IMR-90 (cell line): ENCODE results near the gene PLEKHG7. TPM values are rescaled to one million over a fixed set of nuclear protein-coding genes. Genes with fewer than 3 reads are reported as not detected.

Source experiments
- ATAC-seq: fragments of 200-7000 bp; cut with Tn5 transposase; 2 replicates; pipeline ENCODE4 v1.9.1; 2020; ENCODE audit warnings: low read depth, mild to moderate bottlenecking, moderate library complexity
- BruUV-seq: library from RNA; stranded (reverse); fragments of 400-500 nt; replicated peaks from 2 replicates; lab custom pipeline; 2021; lab: Mats Ljungman, UMichigan
- CTCF ChIA-PET: fragments of 300-600 bp; formaldehyde crosslinking; extraction: SDS; loops from one replicate; lab custom pipeline; 2021; ENCODE audit warnings: antibody characterized with exemption; lab: Yijun Ruan, JAX
- POLR2A ChIA-PET: fragments of 300-600 bp; sonication (Branson Sonifier 250); formaldehyde crosslinking; loops from one replicate; lab custom pipeline; 2022; ENCODE audit warnings: antibody characterized with exemption; ENCODE audit not compliant: unreplicated experiment; lab: Charles Lee
- DNase-seq: peaks from one replicate; pipeline ENCODE4 v3.0.0; 2013
- H2AFZ ChIP-seq: replicated peaks from 2 replicates; pipeline ENCODE3; 2013; ENCODE audit warnings: low read length, mild to moderate bottlenecking; ENCODE audit not compliant: poor library complexity
- H2AK5ac ChIP-seq: 2 replicates; pipeline ENCODE4 v1.6.1; 2013; ENCODE audit warnings: low read depth, low read length, inconsistent platforms
- H2AK9ac ChIP-seq: replicated peaks from 2 replicates; pipeline ENCODE3; 2013; ENCODE audit warnings: mild to moderate bottlenecking, low read depth, low read length, moderate library complexity; ENCODE audit not compliant: poor library complexity
- H2BK120ac ChIP-seq: 2 replicates; pipeline ENCODE4 v1.6.1; 2013; ENCODE audit warnings: low read depth, low read length, inconsistent platforms
- H2BK15ac ChIP-seq: 3 replicates; pipeline ENCODE4 v1.6.1; 2013; ENCODE audit warnings: low read depth, low read length, inconsistent platforms
- H2BK20ac ChIP-seq: 2 replicates; pipeline ENCODE4 v1.6.1; 2013; ENCODE audit warnings: low read depth, mild to moderate bottlenecking, inconsistent platforms, low read length, moderate library complexity
- H2BK5ac ChIP-seq: 2 replicates; pipeline ENCODE4 v1.6.1; 2013; ENCODE audit warnings: mild to moderate bottlenecking, low read depth, low read length, inconsistent platforms; ENCODE audit not compliant: poor library complexity, severe bottlenecking
- H3K14ac ChIP-seq: replicated peaks from 2 replicates; pipeline ENCODE4 v1.6.1; 2013; ENCODE audit warnings: low read depth, low read length, inconsistent platforms
- H3K18ac ChIP-seq: 2 replicates; pipeline ENCODE4 v1.6.1; 2013; ENCODE audit warnings: low read depth, low read length, control low read depth
- H3K23ac ChIP-seq: 2 replicates; pipeline ENCODE4 v1.6.1; 2013; ENCODE audit warnings: low read depth, low read length, inconsistent platforms
- H3K27ac ChIP-seq: 2 replicates; pipeline ENCODE4 v1.5.1; 2013; ENCODE audit warnings: mild to moderate bottlenecking, control low read depth, low read length; ENCODE audit not compliant: insufficient read depth
- H3K27me3 ChIP-seq: 2 replicates; pipeline ENCODE4 v1.6.1; 2013; ENCODE audit warnings: low read length; ENCODE audit not compliant: control insufficient read depth, insufficient read depth
- H3K36me3 ChIP-seq: 2 replicates; pipeline ENCODE4 v1.6.1; 2013; ENCODE audit warnings: low read length, mixed read lengths; ENCODE audit not compliant: control insufficient read depth, insufficient read depth
- H3K4ac ChIP-seq: 2 replicates; pipeline ENCODE4 v1.6.1; 2013; ENCODE audit warnings: low read depth, low read length, inconsistent platforms
- H3K4me1 ChIP-seq: 2 replicates; pipeline ENCODE4 v1.6.1; 2013; ENCODE audit warnings: low read length, mixed read lengths; ENCODE audit not compliant: control insufficient read depth, insufficient read depth
- H3K4me2 ChIP-seq: 2 replicates; pipeline ENCODE4 v1.6.1; 2013; ENCODE audit warnings: low read depth, mild to moderate bottlenecking, control low read depth, low read length, moderate library complexity
- H3K4me3 ChIP-seq: 2 replicates; pipeline ENCODE4 v1.5.1; 2013; ENCODE audit warnings: low read depth, mild to moderate bottlenecking, control low read depth, low read length, moderate library complexity; ENCODE audit not compliant: insufficient read depth
- H3K56ac ChIP-seq: 2 replicates; pipeline ENCODE4 v1.6.1; 2013; ENCODE audit warnings: low read length, inconsistent platforms; ENCODE audit not compliant: insufficient read depth; ENCODE audit errors: extremely low read depth
- H3K79me1 ChIP-seq, 2 experiments: 2 replicates each; pipeline ENCODE4 v1.6.1; 2013; ENCODE audit warnings: low read length in 2 of 2, inconsistent platforms in 1 of 2, low read depth in 1 of 2
- H3K9ac ChIP-seq: 2 replicates; pipeline ENCODE4 v1.6.1; 2013; ENCODE audit warnings: low read depth, low read length, control low read depth
- H3K9me1 ChIP-seq: 2 replicates; pipeline ENCODE4 v1.6.1; 2013; ENCODE audit warnings: low read length, inconsistent platforms; ENCODE audit not compliant: insufficient read depth
- H3K9me3 ChIP-seq: 2 replicates; pipeline ENCODE4 v1.6.1; 2013; ENCODE audit warnings: low read length; ENCODE audit not compliant: control insufficient read depth, insufficient read depth
- H4K20me1 ChIP-seq: 2 replicates; pipeline ENCODE4 v1.6.1; 2013; ENCODE audit warnings: low read length, inconsistent platforms; ENCODE audit not compliant: insufficient read depth
- H4K5ac ChIP-seq: 2 replicates; pipeline ENCODE4 v1.6.1; 2013; ENCODE audit warnings: mild to moderate bottlenecking, low read depth, low read length, control low read depth
- H4K8ac ChIP-seq, 2 experiments: 2 replicates each; pipeline ENCODE4 v1.6.1; 2013; ENCODE audit warnings: low read depth in 2 of 2, low read length in 2 of 2, control low read depth in 1 of 2, inconsistent platforms in 1 of 2
- H4K91ac ChIP-seq: 2 replicates; pipeline ENCODE4 v1.6.1; 2013; ENCODE audit warnings: low read depth, low read length, inconsistent platforms; ENCODE audit not compliant: insufficient read depth
- ELK1 ChIP-seq: fragments of 150-350 bp; IDR thresholded peaks from 2 replicates; pipeline ENCODE4 v1.6.1; 2016; ENCODE audit warnings: low read depth, mild to moderate bottlenecking, low read length, moderate library complexity, borderline replicate concordance
- MAFK ChIP-seq: IDR thresholded peaks from 2 replicates; pipeline ENCODE4 v1.6.1; 2012; ENCODE audit warnings: low read depth, low read length, improper control_type of control experiment
- dilution Hi-C: fragments of 300-500 bp; cut with HindIII; formaldehyde crosslinking; loops from one replicate; pipeline ENCODE4 v1.14.3; 2018; ENCODE audit warnings: low sequenced_read_pairs; ENCODE audit not compliant: unreplicated experiment
- in situ Hi-C: fragments of 300-500 bp; cut with MboI; formaldehyde crosslinking; loops from 3 replicates; pipeline ENCODE4 v1.14.3; 2019; ENCODE audit warnings: low sequenced_read_pairs, inconsistent platforms, mixed read lengths
- intact Hi-C: fragments of 100-400 bp; cut with micrococcal nuclease; formaldehyde crosslinking; loops from 2 replicates; pipeline ENCODE4 v1.10.0; 2022
- polyA plus RNA-seq, 3 experiments: library from polyadenylated mRNA; depleted of rRNA; stranded (reverse); fragments of >200 nt; gene quantifications; 2 replicates each; pipeline ENCODE4 v1.2.3, GENCODE V29; 2012; ENCODE audit warnings: low replicate concordance in 1 of 3
- total RNA-seq: library from RNA; depleted of rRNA; stranded (reverse); fragments of >200 nt; gene quantifications from 2 replicates; pipeline ENCODE4 v1.2.3, GENCODE V29; 2012

Gene PLEKHG7
- total and polyA plus RNA-seq, 2 of the 4 experiments (the other 2 are of a cell fraction), result not detected

- no peak overlapping the region for H3K27ac ChIP-seq
- no peak overlapping the region for H2AK5ac ChIP-seq
- H3K9me3 ChIP-seq, result 0 out of 2 replicates have a peak, but pooled peaks cover 2% of the 10 kb centered on the region
- H3K18ac ChIP-seq, result no peak overlapping the region
- H2AK9ac ChIP-seq, result no peak overlapping the region
- no peak overlapping the region for H3K23ac ChIP-seq
- H2BK20ac ChIP-seq, result no peak overlapping the region
- no peak overlapping the region for H3K4me3 ChIP-seq
- no peaks in the 10 kb centered on the region for H3K27me3 ChIP-seq
- H3K4me1 ChIP-seq, result no peaks in the 10 kb centered on the region
- in situ Hi-C loops, result no loop called here
- dilution Hi-C loops, result no loop called here
- H4K20me1 ChIP-seq, result no peaks in the 10 kb centered on the region
- TF ChIP-seq ELK1, result no peak
- TF ChIP-seq MAFK, result peak; percentile 86
- DNase-seq (no peak), ATAC-seq (no peak)
- H3K9ac ChIP-seq, result no peak overlapping the region
- no peak overlapping the region for H3K4me2 ChIP-seq
- no peak overlapping the region for H3K14ac ChIP-seq
- H4K5ac ChIP-seq, result no peak overlapping the region
- BruUV-seq, result no TSS peak
- H3K9me1 ChIP-seq, result no peaks in the 10 kb centered on the region
- peak overlapping the region; percentile 8 for H2AFZ ChIP-seq
- POLR2A ChIA-PET, result no interaction called here
- H3K36me3 ChIP-seq, result no peaks in the 10 kb centered on the region
- no peak overlapping the region for H2BK15ac ChIP-seq
- no peak overlapping the region for H2BK120ac ChIP-seq
- no peak overlapping the region for H4K8ac ChIP-seq
- CTCF ChIA-PET, result no interaction called here
- no peak overlapping the region for H4K91ac ChIP-seq
- intact Hi-C loops, result no loop called here
- H2BK5ac ChIP-seq, result no peak overlapping the region
- no peak overlapping the region for H3K4ac ChIP-seq
- H3K79me1 ChIP-seq, result no peaks in the 10 kb centered on the region
- no peak overlapping the region for H3K56ac ChIP-seq
Observed at GRCh38 chr12:92698474-92698873, 4.3 kb upstream of the PLEKHG7 start.
